Neuronal stem cell (in vitro differentiated cells): ENCODE data around the gene NIPA2.

Source experiments
- DNase-seq: peaks from one replicate; pipeline ENCODE4 v3.0.0-alpha.2; 2013; ENCODE audit warnings: low spot score
- H2AFZ ChIP-seq: one replicate; pipeline ENCODE4 v1.6.1; 2013; ENCODE audit warnings: mild to moderate bottlenecking, low read length, inconsistent platforms
- H2AK5ac ChIP-seq: 2 replicates; pipeline ENCODE4 v1.6.1; 2013; ENCODE audit warnings: low read depth, mild to moderate bottlenecking, inconsistent platforms, low read length, moderate library complexity, mixed read lengths
- H2BK120ac ChIP-seq: 2 replicates; pipeline ENCODE4 v1.6.1; 2013; ENCODE audit warnings: low read depth, mild to moderate bottlenecking, inconsistent platforms, low read length, moderate library complexity, mixed read lengths
- H2BK12ac ChIP-seq: one replicate; pipeline ENCODE4 v1.6.1; 2013; ENCODE audit warnings: low read length, inconsistent platforms
- H2BK15ac ChIP-seq: 2 replicates; pipeline ENCODE4 v1.6.1; 2013; ENCODE audit warnings: mild to moderate bottlenecking, low read length, inconsistent platforms, mixed read lengths
- H2BK5ac ChIP-seq: one replicate; pipeline ENCODE4 v1.6.1; 2013; ENCODE audit warnings: inconsistent platforms, mild to moderate bottlenecking, low read length, moderate library complexity
- H3K14ac ChIP-seq: one replicate; pipeline ENCODE4 v1.6.1; 2013; ENCODE audit warnings: low read length, inconsistent platforms
- H3K18ac ChIP-seq: 2 replicates; pipeline ENCODE4 v1.6.1; 2013; ENCODE audit warnings: low read length, inconsistent platforms
- H3K23ac ChIP-seq: 2 replicates; pipeline ENCODE4 v1.6.1; 2013; ENCODE audit warnings: low read depth, mild to moderate bottlenecking, mixed read lengths, low read length, inconsistent platforms; ENCODE audit not compliant: poor library complexity
- H3K27ac ChIP-seq: replicated peaks from 3 replicates; pipeline ENCODE4 v1.5.1; 2013; ENCODE audit warnings: low read length, inconsistent platforms
- H3K27me3 ChIP-seq, 3 experiments: 2 replicates each; pipeline ENCODE4 v1.6.1; 2013; ENCODE audit warnings: low read length in 3 of 3, mild to moderate bottlenecking in 2 of 3, inconsistent platforms in 1 of 3, low read depth in 1 of 3, mixed read lengths in 1 of 3, moderate library complexity in 1 of 3; ENCODE audit not compliant: control insufficient read depth in 3 of 3, insufficient read depth in 3 of 3
- H3K36me3 ChIP-seq, 2 donors: replicated peaks in 1 of 2; 2 replicates each; pipeline ENCODE4 v1.6.1; 2013; ENCODE audit warnings: low read length in 2 of 2; ENCODE audit not compliant: control insufficient read depth in 2 of 2, insufficient read depth in 2 of 2
- H3K4ac ChIP-seq: 2 replicates; pipeline ENCODE4 v1.6.1; 2013; ENCODE audit warnings: inconsistent platforms, mild to moderate bottlenecking, low read length, moderate library complexity
- H3K4me1 ChIP-seq, 2 donors: 1 replicate in 1 of 2; 2 replicates in 1 of 2; pipeline ENCODE4 v1.6.1; 2013; ENCODE audit warnings: low read length in 2 of 2, low read depth in 1 of 2; ENCODE audit not compliant: control insufficient read depth in 2 of 2, insufficient read depth in 1 of 2
- H3K4me2 ChIP-seq: one replicate; pipeline ENCODE4 v1.6.1; 2013; ENCODE audit warnings: mild to moderate bottlenecking, low read length, inconsistent platforms; ENCODE audit not compliant: insufficient read depth, poor library complexity, severe bottlenecking
- H3K4me3 ChIP-seq, 2 donors: 2 replicates each; pipeline ENCODE4 v1.5.1; 2013; ENCODE audit warnings: low read length in 2 of 2, mild to moderate bottlenecking in 2 of 2, inconsistent platforms in 1 of 2, moderate library complexity in 1 of 2
- H3K79me1 ChIP-seq: one replicate; pipeline ENCODE4 v1.6.1; 2013; ENCODE audit warnings: low read depth, mild to moderate bottlenecking, inconsistent platforms, low read length, moderate library complexity
- H3K9ac ChIP-seq: one replicate; pipeline ENCODE4 v1.6.1; 2013; ENCODE audit warnings: mild to moderate bottlenecking, low read depth, low read length, inconsistent platforms; ENCODE audit not compliant: poor library complexity
- H3K9me3 ChIP-seq, 2 donors: replicated peaks in 1 of 2; 2 replicates each; pipeline versions ENCODE3 to v1.6.1; 2013; ENCODE audit warnings: low read length in 2 of 2, mild to moderate bottlenecking in 2 of 2, inconsistent platforms in 1 of 2, low read depth in 1 of 2, mixed read lengths in 1 of 2, moderate library complexity in 1 of 2; ENCODE audit not compliant: control insufficient read depth in 2 of 2, insufficient read depth in 1 of 2
- H4K8ac ChIP-seq: one replicate; pipeline ENCODE4 v1.6.1; 2013; ENCODE audit warnings: low read depth, mild to moderate bottlenecking, inconsistent platforms, low read length, moderate library complexity
- H4K91ac ChIP-seq: one replicate; pipeline ENCODE4 v1.6.1; 2013; ENCODE audit warnings: low read length, low read depth, mild to moderate bottlenecking, inconsistent platforms; ENCODE audit not compliant: poor library complexity
- WGBS, 2 donors: extraction: QIAGEN DNeasy Blood & Tissue Kit; methylation state at CpG; one replicate each; pipeline ENCODE4 v1.1.7; 2013; ENCODE audit warnings: missing lambda C conversion rate in 2 of 2, mixed read lengths in 1 of 2; ENCODE audit not compliant: insufficient read length in 2 of 2, insufficient replicate concordance in 1 of 2; ENCODE audit errors: extremely low coverage in 2 of 2; 5-methylcytosine and 5-hydroxymethylcytosine counted together

Gene NIPA2

DNA sequence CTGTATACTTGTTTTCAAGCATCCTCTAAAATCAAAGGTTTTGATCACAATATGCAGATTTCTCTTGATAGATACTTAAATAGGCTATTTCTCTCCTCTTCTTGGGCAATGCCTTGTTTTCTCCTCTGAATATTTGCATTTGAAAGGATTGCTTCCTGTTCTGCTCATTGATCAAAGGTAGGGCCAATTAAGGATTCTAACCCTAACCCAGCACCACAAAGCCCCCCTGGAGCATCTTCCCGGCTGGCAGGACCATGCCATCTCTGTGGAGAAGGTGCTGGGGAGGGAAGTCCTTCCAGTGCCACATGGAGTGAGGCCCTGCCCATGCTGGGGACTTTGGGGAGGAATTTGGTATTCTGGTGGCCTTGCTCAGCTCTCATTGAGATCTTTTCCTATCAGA, 11.3 kb upstream of the NIPA2 start:
- H2BK5ac ChIP-seq: no peak overlapping the region
- WGBS, 2 donors: no CpG with 5 or more reads among the region's 1 CpG
- no peak for DNase-seq

DNA sequence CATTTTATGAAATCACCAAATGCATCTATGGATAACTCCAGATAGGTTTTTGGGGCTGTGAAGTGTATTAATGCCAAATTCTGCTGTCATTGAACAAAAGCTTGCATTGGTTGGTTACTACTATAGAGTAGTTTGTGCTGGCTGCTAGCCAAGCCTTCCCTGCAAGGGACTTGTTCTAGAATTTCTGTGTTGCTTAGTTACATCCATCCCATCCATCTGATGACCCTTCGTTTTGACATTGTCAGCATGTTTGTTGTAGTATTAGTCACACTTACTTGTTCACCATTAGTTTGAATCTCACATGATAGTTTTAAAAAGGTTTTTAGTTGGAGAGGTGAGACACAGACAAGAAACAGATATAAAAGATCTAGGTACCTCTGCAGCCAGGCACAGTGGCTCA, 7.0 kb upstream of the NIPA2 start:
- H2BK5ac ChIP-seq: no peak overlapping the region
- H3K27ac ChIP-seq: no peak overlapping the region
- DNase-seq: no peak
- H3K18ac ChIP-seq: no peak overlapping the region
- no peaks in the 10 kb centered on the region for H3K9me3 ChIP-seq
- H4K8ac ChIP-seq: no peak overlapping the region
- H3K9ac ChIP-seq: no peak overlapping the region
- H3K14ac ChIP-seq: no peak overlapping the region
- no peak overlapping the region for H2BK15ac ChIP-seq
- H3K79me1 ChIP-seq: no peaks in the 10 kb centered on the region
- no peak overlapping the region for H3K4me2 ChIP-seq
- no peak overlapping the region for H4K91ac ChIP-seq
- H3K4ac ChIP-seq: no peak overlapping the region
- no peaks in the 10 kb centered on the region for H3K4me1 ChIP-seq
- H3K23ac ChIP-seq: no peak overlapping the region
- peaks cover 0 to 17% of the 10 kb centered on the region in 2 donors for H3K36me3 ChIP-seq
- no peak overlapping the region for H3K4me3 ChIP-seq
- WGBS, 2 donors: no CpG with 5 or more reads among the region's 1 CpG
- no peak overlapping the region for H2AK5ac ChIP-seq
- no peaks in the 10 kb centered on the region for H3K27me3 ChIP-seq
- no peak overlapping the region for H2BK12ac ChIP-seq
- no peak overlapping the region for H2AFZ ChIP-seq
- H2BK120ac ChIP-seq: no peak overlapping the region

More for the DNA sequence above, 11.3 kb upstream of the NIPA2 start:
- H3K23ac ChIP-seq: no peak overlapping the region
- H3K27me3 ChIP-seq: no peaks in the 10 kb centered on the region
- H3K4me1 ChIP-seq: no peaks in the 10 kb centered on the region
- H3K9me3 ChIP-seq: no peaks in the 10 kb centered on the region
- no peak overlapping the region for H4K8ac ChIP-seq
- no peak overlapping the region for H3K27ac ChIP-seq
- H2BK120ac ChIP-seq: no peak overlapping the region
- no peak overlapping the region for H3K4me3 ChIP-seq
- H3K14ac ChIP-seq: no peak overlapping the region
- H3K4me2 ChIP-seq: no peak overlapping the region
- H2BK15ac ChIP-seq: no peak overlapping the region
- no peak overlapping the region for H4K91ac ChIP-seq
- no peak overlapping the region for H2AK5ac ChIP-seq
- peak overlapping the region; percentile 16 for H2BK12ac ChIP-seq
- no peak overlapping the region for H3K4ac ChIP-seq
- H2AFZ ChIP-seq: no peak overlapping the region
- no peak overlapping the region for H3K9ac ChIP-seq
- H3K36me3 ChIP-seq: peaks cover 11 to 48% of the 10 kb centered on the region in 2 donors
- no peak overlapping the region for H3K18ac ChIP-seq
- H3K79me1 ChIP-seq: no peaks in the 10 kb centered on the region

DNA sequence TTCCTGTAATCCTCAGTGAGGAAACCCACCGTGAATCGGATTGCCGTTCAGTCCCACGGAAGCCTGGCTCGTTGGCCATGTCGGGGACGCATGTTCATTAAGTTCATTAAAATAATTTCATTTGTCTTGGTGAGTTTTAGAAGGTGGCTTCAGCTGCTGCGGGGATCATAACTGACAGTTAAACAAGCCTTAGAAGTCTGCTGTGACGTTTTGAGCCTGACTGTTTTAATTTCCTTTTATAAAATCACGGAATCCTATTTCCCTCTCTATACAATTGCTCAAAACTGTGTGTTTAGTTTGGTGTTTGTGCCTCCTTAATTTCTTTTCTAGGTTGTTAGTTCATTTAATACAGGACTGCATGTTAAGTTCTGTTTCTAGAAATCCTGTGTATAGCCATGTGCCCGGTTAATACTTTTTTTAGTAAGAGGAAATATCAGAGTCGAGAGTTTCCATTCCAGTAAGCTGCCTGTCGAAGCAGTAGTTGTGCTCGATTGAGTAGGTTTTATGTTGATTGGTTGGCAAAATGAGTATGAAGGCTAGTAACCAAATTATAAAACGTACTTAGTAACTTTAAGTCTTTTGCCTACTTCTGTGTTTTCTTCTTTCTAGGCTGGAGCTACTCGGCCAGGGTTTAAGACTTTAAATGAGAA, 705 bp downstream of the NIPA2 start:
- no peak for DNase-seq
- no peak overlapping the region for H3K27ac ChIP-seq
- H2BK5ac ChIP-seq: peak overlapping the region; percentile 83
- H3K4me3 ChIP-seq: peak overlapping the region; percentile 95 to 100
- no peaks in the 10 kb centered on the region for H3K9me3 ChIP-seq
- no peak overlapping the region for H3K14ac ChIP-seq
- no CpG with 5 or more reads among the region's 16 CpGs for WGBS, 2 donors
- peak overlapping the region; percentile 100 for H3K9ac ChIP-seq
- H2AFZ ChIP-seq: peak overlapping the region; percentile 98
- H3K4me2 ChIP-seq: peak overlapping the region; percentile 58
- H4K8ac ChIP-seq: no peak overlapping the region
- H3K27me3 ChIP-seq: no peaks in the 10 kb centered on the region
- no peak overlapping the region for H3K23ac ChIP-seq
- H4K91ac ChIP-seq: no peak overlapping the region
- no peak overlapping the region for H2BK12ac ChIP-seq
- H2BK120ac ChIP-seq: no peak overlapping the region
- H2BK15ac ChIP-seq: no peak overlapping the region
- peaks cover 1 to 4% of the 10 kb centered on the region in 2 donors for H3K4me1 ChIP-seq
- H3K18ac ChIP-seq: no peak overlapping the region
- H3K79me1 ChIP-seq: peaks cover 6% of the 10 kb centered on the region
- H2AK5ac ChIP-seq: no peak overlapping the region
- H3K4ac ChIP-seq: no peak overlapping the region
- H3K36me3 ChIP-seq: peaks cover 0 to 15% of the 10 kb centered on the region in 2 donors

DNA sequence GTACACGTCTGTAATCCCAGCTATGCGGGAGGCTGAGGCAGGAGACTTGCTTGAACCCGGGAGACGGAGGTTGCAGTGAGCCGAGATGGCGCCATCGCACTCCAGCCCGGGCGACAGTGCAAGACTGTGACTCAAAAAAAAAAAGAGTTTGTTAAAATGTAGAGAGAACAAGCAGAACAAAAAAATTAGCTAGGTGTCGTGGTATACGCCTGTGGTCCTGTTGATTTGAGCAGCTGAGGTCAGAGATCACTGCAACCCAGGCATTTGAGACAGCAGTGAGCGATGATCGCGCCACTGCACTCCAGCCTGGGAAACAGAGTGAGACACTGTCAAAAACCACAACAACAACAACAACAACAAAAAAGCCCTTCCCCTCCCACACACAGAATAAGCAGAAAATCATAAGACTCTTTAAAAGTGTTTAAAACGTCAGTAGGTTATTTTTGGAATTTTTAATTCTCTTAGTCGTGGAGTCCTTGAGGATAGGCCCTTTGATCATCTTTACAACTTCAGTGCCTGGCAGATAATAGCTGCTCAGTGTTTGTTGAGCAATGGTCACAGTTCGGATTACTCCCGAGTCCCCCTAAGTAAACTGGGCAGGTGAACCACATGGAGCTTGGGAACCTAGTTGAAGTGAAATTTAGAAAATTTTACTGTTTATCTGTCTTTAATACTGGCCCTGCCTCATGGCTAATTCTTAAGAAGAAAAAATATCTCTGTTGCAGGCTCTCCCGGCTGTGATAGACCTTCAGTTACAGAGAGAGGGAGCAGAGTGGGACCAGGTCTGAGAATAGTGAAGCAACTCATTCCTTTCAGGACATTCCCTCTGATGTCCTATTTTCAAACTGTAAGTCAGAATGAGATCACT, 6.2 kb downstream of the NIPA2 start:
- Histone ChIP-seq H3K9me3 (no peaks in the 10 kb centered on the region), H3K4me2 (no peak overlapping the region), H3K4me1 (peaks cover 4 to 6% of the 10 kb centered on the region in 2 donors), H3K79me1 (peaks cover 13% of the 10 kb centered on the region), H2BK5ac (no peak overlapping the region), H3K36me3 (peaks cover 2 to 64% of the 10 kb centered on the region in 2 donors), H3K4me3 (no peak overlapping the region), H3K18ac (no peak overlapping the region), H4K8ac (no peak overlapping the region), H2BK15ac (no peak overlapping the region), H3K4ac (no peak overlapping the region), H2BK120ac (no peak overlapping the region), H3K27me3 (no peaks in the 10 kb centered on the region), H2AFZ (no peak overlapping the region), H3K23ac (no peak overlapping the region), H3K27ac (no peak overlapping the region), H3K14ac (no peak overlapping the region), H2AK5ac (no peak overlapping the region), H2BK12ac (no peak overlapping the region), H3K9ac (no peak overlapping the region), H4K91ac (no peak overlapping the region)
- WGBS, 2 donors: no CpG with 5 or more reads among the region's 19 CpGs
- DNase-seq: no peak
